DND-41 (cell line): ENCODE measurements around the gene NPPC.

Source experiments
- ATAC-seq: fragments of 200-7000 bp; cut with Tn5 transposase; 3 replicates; pipeline ENCODE4 v1.9.1; 2021; ENCODE audit warnings: low read depth; ENCODE audit not compliant: insufficient read depth
- DNase-seq: peaks from one replicate; pipeline ENCODE4 v3.0.0-alpha.2; 2020
- H2AFZ ChIP-seq: 2 replicates; pipeline ENCODE4 v1.6.0; 2012; ENCODE audit warnings: low read depth, low read length
- H3K27ac ChIP-seq: 2 replicates; pipeline ENCODE4 v1.5.1; 2012; ENCODE audit warnings: low read length, inconsistent platforms
- H3K27me3 ChIP-seq: fragments of 200-600 bp; sonication (generic); 2 replicates; pipeline ENCODE4 v1.6.0; 2012; ENCODE audit warnings: low read length, mild to moderate bottlenecking, inconsistent platforms; ENCODE audit not compliant: insufficient read depth, poor library complexity
- H3K36me3 ChIP-seq: 2 replicates; pipeline ENCODE4 v1.5.1; 2012; ENCODE audit warnings: low read length, inconsistent platforms; ENCODE audit not compliant: insufficient read depth
- H3K4me1 ChIP-seq: 2 replicates; pipeline ENCODE4 v1.5.1; 2012; ENCODE audit warnings: mild to moderate bottlenecking, low read length; ENCODE audit not compliant: insufficient read depth
- H3K4me2 ChIP-seq: 2 replicates; pipeline ENCODE4 v1.6.0; 2012; ENCODE audit warnings: mild to moderate bottlenecking, moderate library complexity, low read length, inconsistent platforms; ENCODE audit not compliant: insufficient read depth
- H3K4me3 ChIP-seq, 2 experiments: fragments of 200-600 bp in 1 of 2; shearing (Covaris generic) in 1 of 2; 2 replicates each; pipeline ENCODE4 v1.5.1; 2012 to 2016; ENCODE audit warnings: inconsistent platforms in 2 of 2, low read length in 2 of 2, mild to moderate bottlenecking in 2 of 2, low read depth in 1 of 2, moderate library complexity in 1 of 2
- H3K79me2 ChIP-seq: 2 replicates; pipeline ENCODE4 v1.6.0; 2012; ENCODE audit warnings: low read length, inconsistent platforms; ENCODE audit not compliant: insufficient read depth
- H3K9ac ChIP-seq: 2 replicates; pipeline ENCODE4 v1.6.0; 2012; ENCODE audit warnings: low read depth, mild to moderate bottlenecking, inconsistent platforms, low read length, moderate library complexity
- H3K9me3 ChIP-seq: 2 replicates; pipeline ENCODE4 v1.5.1; 2012; ENCODE audit warnings: low read length, moderate library complexity, mild to moderate bottlenecking, inconsistent platforms; ENCODE audit not compliant: insufficient read depth, severe bottlenecking
- H4K20me1 ChIP-seq: 2 replicates; pipeline ENCODE4 v1.6.0; 2012; ENCODE audit warnings: low read length; ENCODE audit not compliant: insufficient read depth
- EZH2 ChIP-seq: IDR thresholded peaks from 3 replicates; pipeline ENCODE4 v1.6.1; 2012; ENCODE audit warnings: borderline replicate concordance, low read depth, mild to moderate bottlenecking, moderate library complexity, low read length, inconsistent platforms; ENCODE audit not compliant: severe bottlenecking
- TF ChIP-seq, protein P1 (sequence below): IDR thresholded peaks from 2 replicates; pipeline ENCODE4 v1.5.1; 2012; ENCODE audit warnings: borderline replicate concordance, low read length, moderate library complexity, mild to moderate bottlenecking; ENCODE audit not compliant: poor library complexity, severe bottlenecking; ENCODE audit errors: extremely low read depth

NPPC gene

GRCh38 chr2:231909631-231910030 is 16.6 kb downstream of the NPPC start:
- H3K9ac ChIP-seq, result no peak overlapping the region
- no peaks in the 10 kb centered on the region for H4K20me1 ChIP-seq
- no peaks in the 10 kb centered on the region for H3K27me3 ChIP-seq
- no peak overlapping the region for H3K4me2 ChIP-seq
- no peaks in the 10 kb centered on the region for H3K36me3 ChIP-seq
- no peak for DNase-seq
- H3K4me3 ChIP-seq, result no peak overlapping the region
- H2AFZ ChIP-seq, result no peak overlapping the region
- ATAC-seq, result no peak
- no peaks in the 10 kb centered on the region for H3K79me2 ChIP-seq
- TF ChIP-seq, protein P1, sequence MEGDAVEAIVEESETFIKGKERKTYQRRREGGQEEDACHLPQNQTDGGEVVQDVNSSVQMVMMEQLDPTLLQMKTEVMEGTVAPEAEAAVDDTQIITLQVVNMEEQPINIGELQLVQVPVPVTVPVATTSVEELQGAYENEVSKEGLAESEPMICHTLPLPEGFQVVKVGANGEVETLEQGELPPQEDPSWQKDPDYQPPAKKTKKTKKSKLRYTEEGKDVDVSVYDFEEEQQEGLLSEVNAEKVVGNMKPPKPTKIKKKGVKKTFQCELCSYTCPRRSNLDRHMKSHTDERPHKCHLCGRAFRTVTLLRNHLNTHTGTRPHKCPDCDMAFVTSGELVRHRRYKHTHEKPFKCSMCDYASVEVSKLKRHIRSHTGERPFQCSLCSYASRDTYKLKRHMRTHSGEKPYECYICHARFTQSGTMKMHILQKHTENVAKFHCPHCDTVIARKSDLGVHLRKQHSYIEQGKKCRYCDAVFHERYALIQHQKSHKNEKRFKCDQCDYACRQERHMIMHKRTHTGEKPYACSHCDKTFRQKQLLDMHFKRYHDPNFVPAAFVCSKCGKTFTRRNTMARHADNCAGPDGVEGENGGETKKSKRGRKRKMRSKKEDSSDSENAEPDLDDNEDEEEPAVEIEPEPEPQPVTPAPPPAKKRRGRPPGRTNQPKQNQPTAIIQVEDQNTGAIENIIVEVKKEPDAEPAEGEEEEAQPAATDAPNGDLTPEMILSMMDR, result no peak
- no peak for TF ChIP-seq EZH2
- H3K9me3 ChIP-seq, result no peaks in the 10 kb centered on the region
- H3K4me1 ChIP-seq, result no peaks in the 10 kb centered on the region
- H3K27ac ChIP-seq, result no peak overlapping the region

DNA sequence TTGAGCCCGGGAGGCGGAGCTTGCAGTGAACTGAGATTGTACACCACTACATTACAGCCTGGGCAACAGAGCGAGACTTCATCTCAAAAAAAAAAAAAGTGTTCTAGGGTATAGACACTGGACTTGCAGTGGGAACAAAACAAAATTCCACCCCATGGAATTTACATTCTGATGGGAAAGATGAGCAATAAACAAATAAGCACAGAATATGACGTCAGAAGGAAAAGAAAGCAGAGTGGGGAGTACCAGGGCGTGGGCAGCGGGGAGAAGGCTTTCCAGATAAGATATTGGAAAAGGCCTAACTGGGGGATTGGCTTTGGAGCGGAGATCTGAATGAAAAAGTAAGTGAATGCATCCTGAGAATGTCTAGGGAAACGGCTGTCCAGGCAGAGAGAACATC is 17.6 kb downstream of the NPPC start:
- H3K27ac ChIP-seq, result no peak overlapping the region
- TF ChIP-seq, protein P1, result no peak
- no peak for TF ChIP-seq EZH2
- no peak overlapping the region for H3K4me2 ChIP-seq
- no peaks in the 10 kb centered on the region for H3K36me3 ChIP-seq
- no peaks in the 10 kb centered on the region for H3K4me1 ChIP-seq
- H3K9me3 ChIP-seq, result no peaks in the 10 kb centered on the region
- no peaks in the 10 kb centered on the region for H3K27me3 ChIP-seq
- no peak for ATAC-seq
- no peaks in the 10 kb centered on the region for H4K20me1 ChIP-seq
- no peak for DNase-seq
- H3K9ac ChIP-seq, result no peak overlapping the region
- H3K4me3 ChIP-seq, result no peak overlapping the region
- H3K79me2 ChIP-seq, result no peaks in the 10 kb centered on the region
- H2AFZ ChIP-seq, result no peak overlapping the region

GRCh38 chr2:231907765-231908164 is 18.4 kb downstream of the NPPC start:
- Histone ChIP-seq H3K27ac (no peak overlapping the region), H3K27me3 (no peaks in the 10 kb centered on the region), H3K4me1 (no peaks in the 10 kb centered on the region), H2AFZ (no peak overlapping the region), H3K36me3 (no peaks in the 10 kb centered on the region), H3K9ac (no peak overlapping the region), H4K20me1 (no peaks in the 10 kb centered on the region), H3K4me3 (no peak overlapping the region), H3K4me2 (no peak overlapping the region), H3K79me2 (no peaks in the 10 kb centered on the region), H3K9me3 (no peaks in the 10 kb centered on the region)
- DNase-seq (no peak), ATAC-seq (no peak)
- no peak for TF ChIP-seq EZH2
- TF ChIP-seq, protein P1, result no peak

DNA sequence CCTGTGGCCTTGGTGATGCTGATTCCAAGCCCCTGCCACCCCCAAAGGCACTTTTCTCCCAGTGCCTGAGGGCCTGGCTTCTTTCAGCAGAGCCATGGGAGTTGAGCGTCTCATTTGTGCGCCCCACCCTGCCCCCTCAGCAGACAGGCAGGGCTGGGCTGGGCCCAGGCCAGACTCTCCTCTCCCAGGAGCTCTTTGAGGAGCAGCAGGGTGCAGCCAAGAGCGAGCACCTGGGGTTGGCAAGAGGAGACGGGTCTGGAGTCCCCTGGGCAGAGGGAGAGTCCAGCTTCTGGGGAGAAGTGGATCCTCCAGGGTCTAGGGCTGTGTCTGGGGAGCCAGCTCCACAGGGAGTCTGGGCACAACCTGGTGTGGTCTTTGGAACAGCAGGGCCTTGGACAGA is 21.2 kb downstream of the NPPC start:
- Histone ChIP-seq H3K4me1 (no peaks in the 10 kb centered on the region), H3K36me3 (no peaks in the 10 kb centered on the region), H3K27ac (no peak overlapping the region), H3K79me2 (no peaks in the 10 kb centered on the region), H3K9me3 (no peaks in the 10 kb centered on the region), H3K4me2 (no peak overlapping the region), H3K27me3 (no peaks in the 10 kb centered on the region), H4K20me1 (no peaks in the 10 kb centered on the region), H3K4me3 (no peak overlapping the region), H3K9ac (no peak overlapping the region), H2AFZ (no peak overlapping the region)
- TF ChIP-seq, protein P1, result no peak
- no peak for TF ChIP-seq EZH2
- ATAC-seq (no peak), DNase-seq (no peak)
